ENCODE data around the gene MMP2. TPM values are rescaled to one million over a fixed set of nuclear protein-coding genes. Genes with fewer than 3 reads are reported as not detected.

MMP2 gene
- total RNA-seq, 1 experiment from 2014 or later: 1.5 TPM

DNA sequence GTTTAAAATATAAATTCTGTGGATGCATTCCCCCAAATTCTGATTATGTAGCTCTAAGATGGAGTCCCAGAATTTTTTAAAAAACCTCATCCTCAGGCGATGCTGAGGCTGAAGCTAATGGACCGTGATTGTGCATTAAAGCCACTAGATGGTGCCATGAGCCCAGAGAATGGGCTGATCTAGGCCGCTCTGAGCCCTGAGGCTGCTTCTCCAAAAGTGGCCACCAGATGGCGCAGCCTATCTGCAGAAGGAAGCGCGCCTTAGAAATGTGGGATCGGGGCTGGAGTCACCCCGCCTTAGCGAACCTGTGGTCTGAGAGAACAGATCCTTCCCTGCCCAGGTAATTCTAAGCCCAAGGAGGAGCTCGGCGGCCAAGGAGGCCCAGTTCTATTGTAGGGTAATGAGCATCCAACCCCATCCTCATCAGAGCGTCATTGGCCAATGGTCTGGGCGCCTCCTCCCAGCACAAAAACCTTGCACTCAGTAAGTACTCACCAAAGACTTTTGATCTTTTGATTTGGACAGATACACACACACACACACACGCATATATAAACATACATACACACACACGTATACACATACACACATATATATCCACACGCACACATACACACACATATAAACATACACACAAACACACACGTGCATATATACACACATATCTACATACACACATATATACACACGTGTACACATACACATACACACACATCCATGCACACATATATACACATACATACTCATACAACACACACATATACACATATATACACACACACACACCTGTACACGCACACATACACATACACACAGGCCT is 13.7 kb upstream of the MMP2 start:
- DNase-seq (ENCODE audit: low read depth, low spot score): peak; percentile 64
- RAD21 ChIA-PET (ENCODE audit: low non-redundant PET in 1 of 2, low total read pairs in 2 of 2, uncharacterized antibody in 2 of 2, unreplicated experiment in 2 of 2): interaction anchor here (0.6 to 2.3 kb wide), 13 partner anchors 74 to 1915 kb away, joined by 3 to 23 read pairs (median 4); no protein-coding TSS in a partner anchor
- no peak overlapping the region for H3K9ac ChIP-seq (ENCODE audit: low read length)
- peak overlapping the region; percentile 75 for H2AFZ ChIP-seq (ENCODE audit: low read depth, low read length, poor library complexity, severe bottlenecking)
- TF ChIP-seq, protein P1, sequence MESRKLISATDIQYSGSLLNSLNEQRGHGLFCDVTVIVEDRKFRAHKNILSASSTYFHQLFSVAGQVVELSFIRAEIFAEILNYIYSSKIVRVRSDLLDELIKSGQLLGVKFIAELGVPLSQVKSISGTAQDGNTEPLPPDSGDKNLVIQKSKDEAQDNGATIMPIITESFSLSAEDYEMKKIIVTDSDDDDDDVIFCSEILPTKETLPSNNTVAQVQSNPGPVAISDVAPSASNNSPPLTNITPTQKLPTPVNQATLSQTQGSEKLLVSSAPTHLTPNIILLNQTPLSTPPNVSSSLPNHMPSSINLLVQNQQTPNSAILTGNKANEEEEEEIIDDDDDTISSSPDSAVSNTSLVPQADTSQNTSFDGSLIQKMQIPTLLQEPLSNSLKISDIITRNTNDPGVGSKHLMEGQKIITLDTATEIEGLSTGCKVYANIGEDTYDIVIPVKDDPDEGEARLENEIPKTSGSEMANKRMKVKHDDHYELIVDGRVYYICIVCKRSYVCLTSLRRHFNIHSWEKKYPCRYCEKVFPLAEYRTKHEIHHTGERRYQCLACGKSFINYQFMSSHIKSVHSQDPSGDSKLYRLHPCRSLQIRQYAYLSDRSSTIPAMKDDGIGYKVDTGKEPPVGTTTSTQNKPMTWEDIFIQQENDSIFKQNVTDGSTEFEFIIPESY (IDR thresholded peaks at IDR 0.05; ENCODE audit: extremely low read depth, insufficient replicate concordance, low read length): no peak
- TF ChIP-seq RAD21 (IDR thresholded peaks at IDR 0.05; ENCODE audit: low read depth) (peak; percentile 100), EGR1 (IDR thresholded peaks at IDR 0.05; ENCODE audit: low read depth) (peak; percentile 18; the same call in 1 of the 2 replicates), SRF (IDR thresholded peaks at IDR 0.05; ENCODE audit: low read depth) (0 out of 2 replicates have a peak, but pooled peaks have one; percentile 30), ZNF274 (IDR thresholded peaks at IDR 0.05; ENCODE audit: low read depth, low read length) (no peak), CBX3 (IDR thresholded peaks at IDR 0.05; ENCODE audit: low read depth) (peak; percentile 7; the same call in 1 of the 2 replicates)
- TF ChIP-seq, protein P2, sequence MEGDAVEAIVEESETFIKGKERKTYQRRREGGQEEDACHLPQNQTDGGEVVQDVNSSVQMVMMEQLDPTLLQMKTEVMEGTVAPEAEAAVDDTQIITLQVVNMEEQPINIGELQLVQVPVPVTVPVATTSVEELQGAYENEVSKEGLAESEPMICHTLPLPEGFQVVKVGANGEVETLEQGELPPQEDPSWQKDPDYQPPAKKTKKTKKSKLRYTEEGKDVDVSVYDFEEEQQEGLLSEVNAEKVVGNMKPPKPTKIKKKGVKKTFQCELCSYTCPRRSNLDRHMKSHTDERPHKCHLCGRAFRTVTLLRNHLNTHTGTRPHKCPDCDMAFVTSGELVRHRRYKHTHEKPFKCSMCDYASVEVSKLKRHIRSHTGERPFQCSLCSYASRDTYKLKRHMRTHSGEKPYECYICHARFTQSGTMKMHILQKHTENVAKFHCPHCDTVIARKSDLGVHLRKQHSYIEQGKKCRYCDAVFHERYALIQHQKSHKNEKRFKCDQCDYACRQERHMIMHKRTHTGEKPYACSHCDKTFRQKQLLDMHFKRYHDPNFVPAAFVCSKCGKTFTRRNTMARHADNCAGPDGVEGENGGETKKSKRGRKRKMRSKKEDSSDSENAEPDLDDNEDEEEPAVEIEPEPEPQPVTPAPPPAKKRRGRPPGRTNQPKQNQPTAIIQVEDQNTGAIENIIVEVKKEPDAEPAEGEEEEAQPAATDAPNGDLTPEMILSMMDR (IDR thresholded peaks at IDR 0.05 in 2 of 3, conservative IDR thresholded peaks at IDR 0.05 in 1 of 3; ENCODE audit: borderline replicate concordance in 1 of 3, insufficient read depth in 1 of 3, low read depth in 2 of 3, low read length in 2 of 3): peak; percentile 98 to 100 (median 100)
- H3K4me1 ChIP-seq (ENCODE audit: control insufficient read depth in 1 of 2, insufficient read depth in 2 of 2, low read length in 2 of 2): peaks cover 0 to 2% of the 10 kb centered on the region in 2 experiments; a peak in 2 of 4 replicates
- POLR2A ChIA-PET: interaction anchor here (1.0 kb wide), 1 partner anchor 239 kb away, joined by 4 read pairs; no protein-coding TSS in a partner anchor
- H3K9me3 ChIP-seq (ENCODE audit: control insufficient read depth in 1 of 2, insufficient read depth in 1 of 2, low read depth in 1 of 2, low read length in 2 of 2): no peaks in the 10 kb centered on the region
- H3K9me2 ChIP-seq (ENCODE audit: insufficient read depth): no peaks in the 10 kb centered on the region
- CTCF ChIA-PET: interaction anchor here (0.6 to 3.4 kb wide), 46 partner anchors 8 to 1915 kb away, joined by 3 to 135 read pairs (median 4); partner anchors contain the start of gene CES1
- no peak overlapping the region for H3K27ac ChIP-seq (ENCODE audit: low read depth, low read length)
- H3K27me3 ChIP-seq (ENCODE audit: insufficient read depth, low read length): no peaks in the 10 kb centered on the region
- no peak overlapping the region for H3K4me2 ChIP-seq (ENCODE audit: low read length)
- H3K79me2 ChIP-seq (ENCODE audit: insufficient read depth, low read length): no peaks in the 10 kb centered on the region
- H3K36me3 ChIP-seq (ENCODE audit: control insufficient read depth in 1 of 2, insufficient read depth in 2 of 2, low read length in 2 of 2): no peaks in the 10 kb centered on the region
- no peak overlapping the region for H3K4me3 ChIP-seq (replicated peaks in 1 of 2; ENCODE audit: low read depth in 1 of 2, low read length in 2 of 2)
- intact Hi-C loops (cut with micrococcal nuclease): loop anchor here (1.0 to 10.0 kb wide), 6 partner anchors 42 to 1910 kb away; partner anchors contain the start of gene LPCAT2
- no TSS peak for BruUV-seq (replicated peaks)
- ATAC-seq: peak; percentile 95
- H4K20me1 ChIP-seq (ENCODE audit: insufficient read depth): no peaks in the 10 kb centered on the region
